SK-N-SH treated with all-trans-retinoic acid at 6 μM for 48 hours (cell line): ENCODE data around the gene ZNF148.

ENCODE experiments used
- ATAC-seq: fragments of 200-7000 bp; cut with Tn5 transposase; 3 replicates; pipeline ENCODE4 v1.9.1; 2020; ENCODE audit warnings: mild to moderate bottlenecking, moderate library complexity
- ARNTL ChIP-seq: fragments of 450-650 bp; formaldehyde crosslinking; IDR thresholded peaks from 2 replicates; pipeline ENCODE4 v1.5.0; 2020; ENCODE audit warnings: low read depth, mild to moderate bottlenecking, moderate library complexity, borderline replicate concordance
- BACH2 ChIP-seq: fragments of 250-450 bp; sonication (Bioruptor Pico); IDR thresholded peaks from 2 replicates; pipeline ENCODE4 v1.9.0; 2021; ENCODE audit warnings: mild to moderate bottlenecking, borderline replicate concordance
- CSDC2 ChIP-seq: fragments of 250-450 bp; sonication (Bioruptor Pico); IDR thresholded peaks from 2 replicates; pipeline ENCODE4 v1.5.0; 2020; ENCODE audit warnings: mild to moderate bottlenecking, moderate library complexity
- ESRRG ChIP-seq: fragments of 250-450 bp; sonication (Bioruptor Pico); IDR thresholded peaks from 2 replicates; pipeline ENCODE4 v1.6.1; 2021; ENCODE audit warnings: mild to moderate bottlenecking
- GLIS3 ChIP-seq: fragments of 250-450 bp; sonication (Bioruptor Pico); IDR thresholded peaks from 2 replicates; pipeline ENCODE4 v1.5.0; 2020; ENCODE audit warnings: mild to moderate bottlenecking, moderate library complexity
- ISL1 ChIP-seq: fragments of 250-450 bp; sonication (Bioruptor Pico); IDR thresholded peaks from 2 replicates; pipeline ENCODE4 v2.1.2; 2022; ENCODE audit warnings: mild to moderate bottlenecking, moderate library complexity
- OSR1 ChIP-seq: fragments of 250-450 bp; sonication (Bioruptor Pico); IDR thresholded peaks from 2 replicates; pipeline ENCODE4 v1.8.0; 2022; ENCODE audit warnings: moderate library complexity, mild to moderate bottlenecking, inconsistent platforms
- PPARA ChIP-seq: fragments of 250-450 bp; sonication (Bioruptor Pico); IDR thresholded peaks from 2 replicates; pipeline ENCODE4 v1.5.0; 2020; ENCODE audit warnings: mild to moderate bottlenecking, borderline replicate concordance
- RARB ChIP-seq: fragments of 250-450 bp; sonication (Bioruptor Pico); IDR thresholded peaks from 2 replicates; pipeline ENCODE4 v1.8.0; 2021; ENCODE audit warnings: mild to moderate bottlenecking, moderate library complexity
- SNAI2 ChIP-seq: fragments of 250-450 bp; sonication (Bioruptor Pico); IDR thresholded peaks from 2 replicates; pipeline ENCODE4 v1.5.0; 2020; ENCODE audit warnings: mild to moderate bottlenecking, moderate library complexity
- TCF4 ChIP-seq: fragments of 250-450 bp; sonication (Bioruptor Pico); IDR thresholded peaks from 2 replicates; pipeline ENCODE4 v1.8.0; 2021; ENCODE audit warnings: mild to moderate bottlenecking, moderate library complexity, borderline replicate concordance
- TOX ChIP-seq: fragments of 250-450 bp; sonication (Bioruptor Pico); IDR thresholded peaks from 2 replicates; pipeline ENCODE4 v1.8.0; 2021; ENCODE audit warnings: mild to moderate bottlenecking, moderate library complexity, borderline replicate concordance
- ZC3H10 ChIP-seq: fragments of 250-450 bp; sonication (Bioruptor Pico); IDR thresholded peaks from 2 replicates; pipeline ENCODE4 v1.5.1; 2021; ENCODE audit warnings: mild to moderate bottlenecking, moderate library complexity
- ZFP3 ChIP-seq: fragments of 250-450 bp; sonication (Bioruptor Pico); IDR thresholded peaks from 2 replicates; pipeline ENCODE4 v1.5.0; 2020; ENCODE audit warnings: mild to moderate bottlenecking, moderate library complexity
- ZFP30 ChIP-seq: fragments of 450-650 bp; formaldehyde crosslinking; IDR thresholded peaks from 2 replicates; pipeline ENCODE4 v1.5.0; 2022; ENCODE audit warnings: mild to moderate bottlenecking, moderate library complexity
- ZNF70 ChIP-seq: fragments of 450-650 bp; formaldehyde crosslinking; IDR thresholded peaks from 2 replicates; pipeline ENCODE4 v1.5.0; 2020; ENCODE audit warnings: mild to moderate bottlenecking, moderate library complexity
- ZNF8 ChIP-seq: fragments of 450-650 bp; formaldehyde crosslinking; IDR thresholded peaks from 2 replicates; pipeline ENCODE4 v1.5.0; 2020; ENCODE audit warnings: mild to moderate bottlenecking, moderate library complexity
- TF ChIP-seq, protein P1 (sequence below): fragments of 250-450 bp; sonication (Bioruptor Pico); IDR thresholded peaks from 2 replicates; pipeline ENCODE4 v1.5.1; 2020; ENCODE audit warnings: low read depth, mild to moderate bottlenecking, moderate library complexity
- TF ChIP-seq, protein P2 (sequence below): fragments of 250-450 bp; sonication (Bioruptor Pico); IDR thresholded peaks from 2 replicates; pipeline ENCODE4 v1.8.0; 2021; ENCODE audit warnings: low read depth, mild to moderate bottlenecking, moderate library complexity, borderline replicate concordance
- TF ChIP-seq, protein P3 (sequence below): fragments of 250-450 bp; sonication (Bioruptor Pico); IDR thresholded peaks from 2 replicates; pipeline ENCODE4 v1.8.0; 2020; ENCODE audit warnings: mild to moderate bottlenecking, moderate library complexity, borderline replicate concordance
- TF ChIP-seq, protein P4 (sequence below): fragments of 250-450 bp; sonication (Bioruptor Pico); IDR thresholded peaks from 2 replicates; pipeline ENCODE4 v1.5.1; 2021; ENCODE audit warnings: mild to moderate bottlenecking, moderate library complexity
- TF ChIP-seq, protein P5 (sequence below): fragments of 250-450 bp; sonication (Bioruptor Pico); IDR thresholded peaks from 2 replicates; pipeline ENCODE4 v1.5.0; 2020; ENCODE audit warnings: mild to moderate bottlenecking, moderate library complexity

Gene ZNF148

DNA sequence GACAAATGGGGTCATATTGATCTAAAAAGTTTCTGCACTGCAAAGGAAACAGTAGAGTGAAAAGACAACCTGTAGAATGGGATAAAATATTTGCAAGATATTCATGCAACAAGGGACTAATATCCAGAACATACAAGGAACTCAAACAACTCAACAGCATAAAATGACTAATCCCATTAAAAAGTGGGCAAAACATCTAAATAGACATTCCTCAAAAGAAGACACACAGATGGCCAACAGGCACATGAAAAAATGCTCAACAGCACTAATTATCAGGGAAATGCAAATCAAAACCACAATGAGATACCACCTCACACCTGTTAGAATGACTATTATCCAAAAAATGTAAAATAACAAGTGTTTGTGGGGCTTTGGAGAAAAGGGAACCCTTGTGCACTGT, 171.4 kb downstream of the ZNF148 start:
- no peak for TF ChIP-seq ZFP3
- TF ChIP-seq PPARA (CRISPR knock-in tag): no peak
- TF ChIP-seq OSR1: no peak
- TF ChIP-seq TOX (CRISPR knock-in tag): no peak
- TF ChIP-seq, protein P1, sequence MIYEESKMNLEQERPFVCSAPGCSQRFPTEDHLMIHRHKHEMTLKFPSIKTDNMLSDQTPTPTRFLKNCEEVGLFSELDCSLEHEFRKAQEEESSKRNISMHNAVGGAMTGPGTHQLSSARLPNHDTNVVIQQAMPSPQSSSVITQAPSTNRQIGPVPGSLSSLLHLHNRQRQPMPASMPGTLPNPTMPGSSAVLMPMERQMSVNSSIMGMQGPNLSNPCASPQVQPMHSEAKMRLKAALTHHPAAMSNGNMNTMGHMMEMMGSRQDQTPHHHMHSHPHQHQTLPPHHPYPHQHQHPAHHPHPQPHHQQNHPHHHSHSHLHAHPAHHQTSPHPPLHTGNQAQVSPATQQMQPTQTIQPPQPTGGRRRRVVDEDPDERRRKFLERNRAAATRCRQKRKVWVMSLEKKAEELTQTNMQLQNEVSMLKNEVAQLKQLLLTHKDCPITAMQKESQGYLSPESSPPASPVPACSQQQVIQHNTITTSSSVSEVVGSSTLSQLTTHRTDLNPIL (CRISPR knock-in tag): no peak
- no peak for TF ChIP-seq GLIS3 (CRISPR knock-in tag)
- TF ChIP-seq ZNF70: no peak
- no peak for TF ChIP-seq CSDC2
- no peak for TF ChIP-seq SNAI2
- TF ChIP-seq ZNF8 (CRISPR knock-in tag): no peak
- no peak for TF ChIP-seq RARB (CRISPR knock-in tag)
- no peak for TF ChIP-seq ARNTL (CRISPR knock-in tag)
- TF ChIP-seq ZC3H10 (CRISPR knock-in tag): no peak
- TF ChIP-seq TCF4 (CRISPR knock-in tag): no peak
- no peak for TF ChIP-seq ZFP30 (CRISPR knock-in tag)
- TF ChIP-seq, protein P2, sequence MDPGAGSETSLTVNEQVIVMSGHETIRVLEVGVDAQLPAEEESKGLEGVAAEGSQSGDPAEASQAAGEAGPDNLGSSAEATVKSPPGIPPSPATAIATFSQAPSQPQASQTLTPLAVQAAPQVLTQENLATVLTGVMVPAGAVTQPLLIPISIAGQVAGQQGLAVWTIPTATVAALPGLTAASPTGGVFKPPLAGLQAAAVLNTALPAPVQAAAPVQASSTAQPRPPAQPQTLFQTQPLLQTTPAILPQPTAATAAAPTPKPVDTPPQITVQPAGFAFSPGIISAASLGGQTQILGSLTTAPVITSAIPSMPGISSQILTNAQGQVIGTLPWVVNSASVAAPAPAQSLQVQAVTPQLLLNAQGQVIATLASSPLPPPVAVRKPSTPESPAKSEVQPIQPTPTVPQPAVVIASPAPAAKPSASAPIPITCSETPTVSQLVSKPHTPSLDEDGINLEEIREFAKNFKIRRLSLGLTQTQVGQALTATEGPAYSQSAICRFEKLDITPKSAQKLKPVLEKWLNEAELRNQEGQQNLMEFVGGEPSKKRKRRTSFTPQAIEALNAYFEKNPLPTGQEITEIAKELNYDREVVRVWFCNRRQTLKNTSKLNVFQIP (CRISPR knock-in tag): no peak
- TF ChIP-seq ISL1 (CRISPR knock-in tag): no peak
- no peak for TF ChIP-seq BACH2
- TF ChIP-seq, protein P3, sequence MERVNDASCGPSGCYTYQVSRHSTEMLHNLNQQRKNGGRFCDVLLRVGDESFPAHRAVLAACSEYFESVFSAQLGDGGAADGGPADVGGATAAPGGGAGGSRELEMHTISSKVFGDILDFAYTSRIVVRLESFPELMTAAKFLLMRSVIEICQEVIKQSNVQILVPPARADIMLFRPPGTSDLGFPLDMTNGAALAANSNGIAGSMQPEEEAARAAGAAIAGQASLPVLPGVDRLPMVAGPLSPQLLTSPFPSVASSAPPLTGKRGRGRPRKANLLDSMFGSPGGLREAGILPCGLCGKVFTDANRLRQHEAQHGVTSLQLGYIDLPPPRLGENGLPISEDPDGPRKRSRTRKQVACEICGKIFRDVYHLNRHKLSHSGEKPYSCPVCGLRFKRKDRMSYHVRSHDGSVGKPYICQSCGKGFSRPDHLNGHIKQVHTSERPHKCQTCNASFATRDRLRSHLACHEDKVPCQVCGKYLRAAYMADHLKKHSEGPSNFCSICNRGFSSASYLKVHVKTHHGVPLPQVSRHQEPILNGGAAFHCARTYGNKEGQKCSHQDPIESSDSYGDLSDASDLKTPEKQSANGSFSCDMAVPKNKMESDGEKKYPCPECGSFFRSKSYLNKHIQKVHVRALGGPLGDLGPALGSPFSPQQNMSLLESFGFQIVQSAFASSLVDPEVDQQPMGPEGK (CRISPR knock-in tag): no peak
- TF ChIP-seq, protein P4, sequence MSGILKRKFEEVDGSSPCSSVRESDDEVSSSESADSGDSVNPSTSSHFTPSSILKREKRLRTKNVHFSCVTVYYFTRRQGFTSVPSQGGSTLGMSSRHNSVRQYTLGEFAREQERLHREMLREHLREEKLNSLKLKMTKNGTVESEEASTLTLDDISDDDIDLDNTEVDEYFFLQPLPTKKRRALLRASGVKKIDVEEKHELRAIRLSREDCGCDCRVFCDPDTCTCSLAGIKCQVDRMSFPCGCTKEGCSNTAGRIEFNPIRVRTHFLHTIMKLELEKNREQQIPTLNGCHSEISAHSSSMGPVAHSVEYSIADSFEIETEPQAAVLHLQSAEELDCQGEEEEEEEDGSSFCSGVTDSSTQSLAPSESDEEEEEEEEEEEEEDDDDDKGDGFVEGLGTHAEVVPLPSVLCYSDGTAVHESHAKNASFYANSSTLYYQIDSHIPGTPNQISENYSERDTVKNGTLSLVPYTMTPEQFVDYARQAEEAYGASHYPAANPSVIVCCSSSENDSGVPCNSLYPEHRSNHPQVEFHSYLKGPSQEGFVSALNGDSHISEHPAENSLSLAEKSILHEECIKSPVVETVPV (CRISPR knock-in tag): no peak
- no peak for ATAC-seq

DNA sequence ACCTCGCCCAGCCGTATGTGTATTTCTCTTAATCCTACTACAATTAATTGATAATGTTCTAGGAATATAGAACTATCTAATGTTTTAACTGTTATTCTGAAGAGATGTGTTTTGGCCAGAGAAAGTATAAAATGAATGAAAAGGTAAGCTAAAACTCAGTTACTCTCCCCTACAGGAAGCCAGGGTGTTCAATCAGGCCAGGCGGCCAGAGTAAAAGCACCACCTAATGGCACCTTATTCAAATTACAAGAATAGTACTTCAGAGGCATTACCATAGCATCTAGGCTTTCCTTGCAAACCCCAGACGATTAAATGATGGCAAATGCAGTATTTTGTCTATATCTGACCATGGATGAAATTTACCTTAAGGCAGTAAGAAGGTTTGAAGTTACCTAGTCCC, 172.9 kb downstream of the ZNF148 start:
- no peak for ATAC-seq
- no peak for TF ChIP-seq ZFP30 (CRISPR knock-in tag)

DNA sequence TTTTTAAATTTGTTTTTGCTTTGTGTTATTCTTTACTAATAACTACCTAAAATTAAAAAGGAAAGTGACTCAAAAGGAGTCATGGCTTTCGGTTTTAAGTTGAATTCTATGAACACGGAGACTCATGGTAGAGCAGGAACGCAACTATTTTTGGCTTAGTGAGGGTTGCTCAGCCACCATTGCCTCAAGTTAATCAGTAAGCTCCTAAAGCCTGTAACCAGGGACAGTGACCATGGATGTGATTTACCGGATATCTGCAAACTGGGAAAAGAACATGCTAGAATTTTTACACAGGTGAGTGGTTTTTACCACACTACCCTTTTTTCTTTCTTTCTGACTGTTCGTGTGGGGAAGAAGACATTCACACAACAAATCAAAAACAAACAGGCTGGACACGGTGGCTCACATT, 174.4 kb downstream of the ZNF148 start:
- no peak for ATAC-seq
- no peak for TF ChIP-seq TOX (CRISPR knock-in tag)
- TF ChIP-seq ISL1 (CRISPR knock-in tag): no peak
- TF ChIP-seq, protein P5, sequence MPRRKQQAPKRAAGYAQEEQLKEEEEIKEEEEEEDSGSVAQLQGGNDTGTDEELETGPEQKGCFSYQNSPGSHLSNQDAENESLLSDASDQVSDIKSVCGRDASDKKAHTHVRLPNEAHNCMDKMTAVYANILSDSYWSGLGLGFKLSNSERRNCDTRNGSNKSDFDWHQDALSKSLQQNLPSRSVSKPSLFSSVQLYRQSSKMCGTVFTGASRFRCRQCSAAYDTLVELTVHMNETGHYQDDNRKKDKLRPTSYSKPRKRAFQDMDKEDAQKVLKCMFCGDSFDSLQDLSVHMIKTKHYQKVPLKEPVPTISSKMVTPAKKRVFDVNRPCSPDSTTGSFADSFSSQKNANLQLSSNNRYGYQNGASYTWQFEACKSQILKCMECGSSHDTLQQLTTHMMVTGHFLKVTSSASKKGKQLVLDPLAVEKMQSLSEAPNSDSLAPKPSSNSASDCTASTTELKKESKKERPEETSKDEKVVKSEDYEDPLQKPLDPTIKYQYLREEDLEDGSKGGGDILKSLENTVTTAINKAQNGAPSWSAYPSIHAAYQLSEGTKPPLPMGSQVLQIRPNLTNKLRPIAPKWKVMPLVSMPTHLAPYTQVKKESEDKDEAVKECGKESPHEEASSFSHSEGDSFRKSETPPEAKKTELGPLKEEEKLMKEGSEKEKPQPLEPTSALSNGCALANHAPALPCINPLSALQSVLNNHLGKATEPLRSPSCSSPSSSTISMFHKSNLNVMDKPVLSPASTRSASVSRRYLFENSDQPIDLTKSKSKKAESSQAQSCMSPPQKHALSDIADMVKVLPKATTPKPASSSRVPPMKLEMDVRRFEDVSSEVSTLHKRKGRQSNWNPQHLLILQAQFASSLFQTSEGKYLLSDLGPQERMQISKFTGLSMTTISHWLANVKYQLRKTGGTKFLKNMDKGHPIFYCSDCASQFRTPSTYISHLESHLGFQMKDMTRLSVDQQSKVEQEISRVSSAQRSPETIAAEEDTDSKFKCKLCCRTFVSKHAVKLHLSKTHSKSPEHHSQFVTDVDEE (CRISPR knock-in tag): no peak
- TF ChIP-seq OSR1: no peak
- TF ChIP-seq CSDC2: no peak
- TF ChIP-seq ZFP30 (CRISPR knock-in tag): no peak
- no peak for TF ChIP-seq TCF4 (CRISPR knock-in tag)
- no peak for TF ChIP-seq ZC3H10 (CRISPR knock-in tag)
- no peak for TF ChIP-seq ZFP3
- TF ChIP-seq, protein P1 (CRISPR knock-in tag): no peak
- TF ChIP-seq, protein P3 (CRISPR knock-in tag): no peak
- TF ChIP-seq ARNTL (CRISPR knock-in tag): no peak
- no peak for TF ChIP-seq ESRRG (CRISPR knock-in tag)
- TF ChIP-seq BACH2: no peak
- TF ChIP-seq, protein P2 (CRISPR knock-in tag): no peak
- no peak for TF ChIP-seq RARB (CRISPR knock-in tag)
